SKM-1 treated with dmso at 0.1 percent for 144 hours (cell line): Measurements from ENCODE around the gene MAMDC2.
"Not testable (repeated sequence)": the region's sequence is repeated elsewhere in the genome, so short reads cannot be mapped to it uniquely, and the experiment has no call there.

Experiments
- DNase-seq: peaks from one replicate; lab custom pipeline; 2025; ENCODE audit not compliant: unreplicated experiment; lab: John Stamatoyannopoulos, UW

MAMDC2 gene

GRCh38 chr9:70177121-70177520 is 133.5 kb downstream of the MAMDC2 start:
- DNase-seq: no peak

GRCh38 chr9:70192707-70193106 is 149.1 kb downstream of the MAMDC2 start:
- DNase-seq: no peak

DNA sequence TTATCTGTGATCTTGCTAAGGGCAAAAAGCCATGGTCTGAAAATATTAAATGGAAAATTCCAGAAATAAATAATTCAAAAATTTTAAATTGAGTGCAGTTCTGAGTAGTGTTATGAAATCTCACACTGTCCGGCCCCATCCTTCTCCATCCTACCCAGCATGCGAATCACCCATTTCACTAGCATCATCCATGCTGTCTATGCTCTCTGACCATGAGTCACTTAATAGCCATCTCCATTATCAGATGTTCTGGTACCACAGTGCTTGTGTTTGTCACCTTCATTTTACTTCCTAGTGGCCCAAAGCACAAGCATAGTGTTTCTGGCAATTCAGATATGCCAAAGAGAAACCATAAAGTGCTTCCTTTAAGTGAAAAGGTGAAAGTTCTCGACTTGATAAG is 151.8 kb downstream of the MAMDC2 start:
- no peak for DNase-seq

DNA sequence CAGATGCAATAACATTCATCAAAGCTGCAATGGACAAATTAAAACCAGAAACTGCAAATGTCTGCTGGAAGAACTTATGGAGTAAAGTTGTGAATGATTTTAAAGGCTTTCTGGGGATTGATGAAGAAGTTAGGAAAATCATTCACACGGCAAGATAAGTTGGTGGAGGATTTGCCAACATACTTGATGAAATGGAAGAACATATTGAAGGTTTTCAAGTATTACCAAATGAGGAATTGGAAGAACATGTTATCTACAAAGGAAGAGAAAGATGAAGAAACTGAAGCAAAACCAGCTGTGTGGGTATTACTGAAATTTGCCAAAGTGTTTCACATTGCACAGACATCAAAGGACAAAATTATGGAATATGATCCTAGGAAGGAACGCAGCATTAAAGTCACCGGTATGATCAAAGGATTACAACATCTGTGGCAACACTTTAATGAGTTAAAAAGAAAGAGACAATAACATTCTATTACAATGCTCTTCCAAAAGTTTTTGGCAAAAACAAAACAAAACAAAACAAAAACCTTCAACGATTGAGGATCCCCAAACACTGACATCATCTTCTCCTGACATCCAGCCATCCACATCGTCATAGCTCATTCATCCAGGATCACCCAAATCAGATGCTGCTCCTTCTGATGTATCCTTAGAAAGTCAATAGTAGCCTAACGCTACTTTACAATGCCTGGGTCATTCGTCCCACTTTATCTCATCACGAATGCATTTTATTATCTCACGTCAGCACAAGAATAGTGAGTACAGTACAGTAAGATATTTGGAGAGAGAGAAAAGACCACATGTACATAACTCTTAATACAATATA is 153.8 kb downstream of the MAMDC2 start:
- DNase-seq: no peak

GRCh38 chr9:70204743-70205142 is 161.1 kb downstream of the MAMDC2 start:
- DNase-seq: not testable (repeated sequence)

- DNase-seq: no peak
Measured at GRCh38 chr9:70205366-70206020, 161.8 kb downstream of the MAMDC2 start.

DNA sequence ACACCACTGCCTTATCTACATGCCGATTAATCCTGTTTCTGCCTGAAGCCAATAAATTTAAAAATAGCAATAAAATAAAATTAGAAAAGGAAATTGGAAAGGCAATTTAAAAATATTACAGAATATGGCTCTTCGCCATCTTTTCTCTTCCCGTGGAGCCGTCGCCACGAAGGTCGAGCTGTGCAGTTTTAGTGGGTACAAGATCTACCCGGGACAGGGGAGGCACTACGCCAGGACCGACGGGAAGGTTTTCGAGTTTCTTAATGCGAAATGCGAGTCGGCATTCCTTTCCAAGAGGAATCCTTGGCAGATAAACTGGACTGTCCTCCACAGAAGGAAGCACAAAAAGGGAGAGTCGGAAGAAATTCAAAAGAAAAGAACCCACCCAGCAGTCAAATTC is 173.4 kb downstream of the MAMDC2 start:
- no peak for DNase-seq

DNA sequence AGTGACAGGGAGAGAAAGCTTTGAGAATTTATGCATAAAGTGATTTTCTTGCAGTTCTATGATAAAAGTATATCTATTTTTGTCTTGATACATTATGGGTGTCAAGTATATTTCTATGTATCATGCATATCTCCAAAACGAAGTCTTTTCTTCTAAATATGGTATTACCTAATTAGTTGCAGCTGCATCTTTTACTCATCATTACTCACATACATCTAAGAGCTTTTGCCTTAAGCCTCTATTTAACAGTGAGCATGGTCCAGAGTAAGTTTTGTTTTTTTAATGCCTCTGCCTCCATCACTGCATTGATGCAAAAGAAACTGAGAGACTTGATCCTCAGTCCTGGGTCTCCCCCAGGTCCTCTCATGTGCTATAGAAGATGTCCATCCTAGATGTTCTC is 175.1 kb downstream of the MAMDC2 start:
- no peak for DNase-seq

DNA sequence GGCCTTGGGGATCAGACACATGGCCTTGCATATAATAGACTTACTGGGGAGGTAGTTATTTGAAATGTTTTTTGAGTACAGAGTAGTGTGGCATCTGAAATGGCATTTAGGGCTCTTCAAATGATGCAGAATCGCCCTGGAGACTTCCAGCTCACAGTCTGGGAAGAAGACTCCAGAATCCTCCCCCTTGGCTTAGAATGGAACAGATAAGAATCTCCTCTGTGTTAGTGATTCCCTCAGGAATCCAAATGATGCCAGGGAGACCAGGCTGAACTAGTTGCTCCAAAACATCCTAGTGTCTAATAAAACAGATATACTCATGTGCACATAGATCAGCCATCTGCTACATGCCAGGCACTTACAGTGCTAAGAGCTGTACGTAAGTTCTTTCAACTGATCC is 176.6 kb downstream of the MAMDC2 start:
- DNase-seq: no peak

DNA sequence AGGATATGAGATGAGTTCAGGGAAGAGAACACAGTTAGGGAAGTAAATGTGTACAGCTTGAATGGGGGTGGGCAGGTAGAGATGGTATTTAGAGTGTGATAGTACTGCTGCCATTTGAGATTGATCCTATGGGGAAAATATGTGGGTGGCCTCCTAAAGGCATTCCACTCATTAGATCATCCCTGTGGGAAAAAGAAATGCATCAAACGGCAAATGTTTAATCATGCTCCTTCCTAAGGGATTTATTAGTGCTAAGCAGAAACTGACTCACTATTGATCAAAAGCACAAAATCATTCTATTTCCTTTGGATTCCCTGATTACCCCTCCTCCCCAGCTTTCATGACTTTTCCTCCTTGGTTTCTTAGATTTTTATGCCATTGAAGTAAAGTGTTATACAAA is 178.7 kb downstream of the MAMDC2 start:
- DNase-seq: no peak

DNA sequence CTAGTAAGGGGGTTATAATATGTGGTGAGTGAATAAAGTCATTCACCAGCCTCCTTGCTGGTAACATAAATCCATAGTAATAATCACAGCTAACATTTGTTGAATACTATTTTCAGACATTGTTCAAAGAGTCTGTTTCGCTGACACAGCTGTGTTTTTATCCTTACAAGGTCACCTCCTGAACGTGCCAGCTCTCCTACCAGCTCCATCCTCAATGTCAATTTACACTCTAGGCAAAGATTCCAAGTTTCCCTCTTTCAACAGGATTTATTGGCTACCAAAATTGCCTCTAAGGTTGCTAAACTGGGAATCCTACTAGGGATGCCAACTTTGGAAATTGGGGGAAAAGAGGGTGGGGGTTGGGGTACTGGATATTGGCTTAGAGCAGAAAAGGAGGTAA is 184.5 kb downstream of the MAMDC2 start:
- DNase-seq: no peak

DNA sequence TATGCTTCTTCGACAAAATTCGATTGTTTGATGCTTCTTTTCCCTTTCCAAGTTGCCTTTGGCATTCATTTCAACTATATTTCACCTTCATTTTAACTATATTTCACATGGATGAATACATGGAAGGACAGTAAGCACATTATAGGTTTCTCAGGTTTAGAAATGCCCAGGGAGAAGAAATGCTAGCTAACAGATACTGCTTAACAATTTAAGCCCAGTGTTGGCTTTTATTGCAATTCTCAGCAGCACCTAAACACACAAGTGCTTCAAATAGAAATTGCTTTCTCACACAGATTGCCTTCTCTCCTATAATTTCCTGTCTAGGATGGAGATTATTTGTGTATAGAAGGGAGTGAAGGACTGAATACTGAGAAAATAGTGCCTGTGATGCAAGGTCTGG is 185.0 kb downstream of the MAMDC2 start:
- no peak for DNase-seq

- no peak for DNase-seq
Measured at GRCh38 chr9:70229026-70229425, 185.4 kb downstream of the MAMDC2 start.

DNA sequence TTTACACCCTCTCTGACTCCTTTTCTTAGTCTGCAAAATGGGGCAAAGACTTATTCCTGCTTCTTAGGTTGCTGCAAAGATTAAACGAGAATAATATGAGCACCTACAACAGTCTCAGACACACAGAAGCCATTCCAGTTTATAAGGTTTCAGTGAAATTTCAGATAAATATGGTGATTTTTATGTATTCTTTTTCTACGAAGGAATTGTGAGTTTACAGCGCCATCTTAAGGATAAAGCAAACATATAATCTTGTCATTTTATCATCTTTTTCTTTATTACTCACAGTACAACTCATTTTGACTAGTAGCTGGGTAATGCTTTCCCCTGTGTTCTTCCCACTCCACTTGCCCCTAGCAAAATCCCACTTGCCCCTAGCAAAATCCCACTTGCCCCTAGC is 185.9 kb downstream of the MAMDC2 start:
- no peak for DNase-seq

- DNase-seq: no peak
Measured at GRCh38 chr9:70232476-70232875, 188.8 kb downstream of the MAMDC2 start.

DNA sequence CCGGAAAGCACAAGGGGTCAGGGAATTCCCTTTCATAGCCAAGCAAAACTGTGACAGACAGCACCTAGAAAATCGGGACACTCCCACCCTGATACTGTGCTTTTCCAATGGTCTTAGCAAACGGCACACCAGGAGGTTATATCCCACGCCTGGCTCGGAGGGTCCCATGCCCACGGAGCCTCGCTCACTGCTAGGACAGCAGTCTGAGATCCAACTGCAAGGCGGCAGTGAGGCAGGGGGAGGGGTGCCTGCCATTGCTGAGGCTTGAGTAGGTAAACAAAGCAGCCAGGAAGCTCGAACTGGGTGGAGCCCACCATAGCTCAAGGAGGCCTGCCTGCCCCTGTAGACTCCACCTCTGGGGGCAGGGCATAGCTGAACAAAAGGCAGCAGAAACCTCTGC is 190.6 kb downstream of the MAMDC2 start:
- DNase-seq: not testable (repeated sequence)

DNA sequence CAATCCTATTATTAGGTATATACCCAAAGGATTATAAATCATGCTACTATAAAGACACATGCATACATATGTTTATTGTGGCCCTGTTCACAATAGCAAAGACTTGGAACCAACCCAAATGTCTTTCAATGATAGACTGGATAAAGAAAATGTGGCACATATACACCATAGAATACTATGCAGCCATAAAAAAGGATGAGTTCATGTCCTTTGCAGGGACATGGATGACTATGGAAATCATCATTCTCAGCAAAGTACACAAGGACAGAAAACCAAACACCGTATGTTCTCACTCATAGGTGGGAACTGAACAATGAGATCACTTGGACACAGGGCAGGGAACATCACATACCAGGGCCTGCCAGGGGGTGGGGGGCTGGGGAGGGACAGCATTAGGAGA is 202.3 kb downstream of the MAMDC2 start:
- not testable (repeated sequence) for DNase-seq

- no peak for DNase-seq
Measured at GRCh38 chr9:70250221-70250620, 206.6 kb downstream of the MAMDC2 start.

GRCh38 chr9:70255486-70255885 is 211.8 kb downstream of the MAMDC2 start:
- no peak for DNase-seq

- DNase-seq: no peak
Measured at GRCh38 chr9:70256123-70256551, 212.5 kb downstream of the MAMDC2 start.

- no peak for DNase-seq
Measured at GRCh38 chr9:70257502-70257901, 213.9 kb downstream of the MAMDC2 start.

- DNase-seq: no peak
Measured at GRCh38 chr9:70257991-70258691, 214.5 kb downstream of the MAMDC2 start.
